Progenitor cell of endocrine pancreas (in vitro differentiated cells): Measurements from ENCODE around the gene ETHE1. TPM values are rescaled to one million over a fixed set of nuclear protein-coding genes. Genes with fewer than 3 reads are reported as not detected.

Source experiments
- DNase-seq: peaks from one replicate; pipeline ENCODE4 v3.0.0; 2021; ENCODE audit warnings: low spot score; ENCODE audit not compliant: unreplicated experiment
- H3K27ac Mint-ChIP-seq: 2 replicates; pipeline ENCODE4 v1.8.0; 2021; ENCODE audit warnings: mild to moderate bottlenecking, moderate library complexity, mixed read lengths
- H3K27me3 Mint-ChIP-seq: 2 replicates; pipeline ENCODE4 v1.8.0; 2021; ENCODE audit warnings: mixed read lengths
- H3K36me3 Mint-ChIP-seq: 2 replicates; pipeline ENCODE4 v1.8.0; 2022; ENCODE audit warnings: mixed read lengths; ENCODE audit not compliant: insufficient read depth
- H3K4me1 Mint-ChIP-seq: 2 replicates; pipeline ENCODE4 v1.8.0; 2021; ENCODE audit warnings: low read depth, mixed read lengths
- H3K4me3 Mint-ChIP-seq: 2 replicates; pipeline ENCODE4 v1.8.0; 2021; ENCODE audit warnings: low read depth, mild to moderate bottlenecking, moderate library complexity, mixed read lengths
- H3K9me3 Mint-ChIP-seq: 2 replicates; pipeline ENCODE4 v1.8.0; 2021; ENCODE audit warnings: low read depth, mixed read lengths
- CTCF ChIP-seq: fragments of 200-600 bp; sonication (generic); IDR thresholded peaks from one replicate; pipeline ENCODE4 v1.5.0; 2021; ENCODE audit warnings: antibody characterized with exemption, mild to moderate bottlenecking; ENCODE audit not compliant: unreplicated experiment
- total RNA-seq: library from RNA; stranded (reverse); gene quantifications from 2 replicates; pipeline ENCODE4 v1.2.1, GENCODE V29; 2021

Gene ETHE1
- total RNA-seq, 1 donor from 2014 or later = 28.0 TPM

- H3K4me1 Mint-ChIP-seq = no peaks in the 10 kb centered on the region
- H3K27me3 Mint-ChIP-seq = no peaks in the 10 kb centered on the region
- DNase-seq = no peak
- H3K4me3 Mint-ChIP-seq = no peak overlapping the region
- H3K27ac Mint-ChIP-seq = no peak overlapping the region
- H3K36me3 Mint-ChIP-seq = peaks cover 19% of the 10 kb centered on the region
- TF ChIP-seq CTCF = no peak
- no peaks in the 10 kb centered on the region for H3K9me3 Mint-ChIP-seq
Measured at GRCh38 chr19:43562698-43563241, 35.8 kb upstream of the ETHE1 start.

DNA sequence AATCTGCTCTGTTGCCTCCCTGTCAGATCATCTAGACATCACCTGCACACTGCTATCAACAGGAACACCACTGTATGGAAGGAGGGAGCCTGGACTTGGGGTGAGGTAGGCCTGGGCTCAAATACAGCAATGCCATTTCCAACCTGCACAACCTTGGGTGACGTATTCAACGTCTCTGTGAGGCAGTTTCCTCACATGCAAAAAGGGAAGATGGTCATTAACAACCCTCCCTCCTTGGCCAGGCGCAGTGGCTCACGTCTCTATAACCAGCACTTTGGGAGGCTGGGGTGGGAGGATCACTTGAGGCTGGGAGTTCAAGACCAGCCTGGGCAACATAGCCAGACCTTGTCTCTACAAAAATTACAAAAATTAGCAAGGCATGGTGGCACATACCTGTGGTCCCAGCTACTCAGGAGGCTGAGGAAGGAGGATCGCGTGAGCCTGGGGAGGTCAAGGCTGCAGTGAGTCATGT is 35.3 kb upstream of the ETHE1 start:
- TF ChIP-seq CTCF = no peak
- H3K36me3 Mint-ChIP-seq = peaks cover 19% of the 10 kb centered on the region
- no peaks in the 10 kb centered on the region for H3K27me3 Mint-ChIP-seq
- no peak overlapping the region for H3K27ac Mint-ChIP-seq
- H3K9me3 Mint-ChIP-seq = no peaks in the 10 kb centered on the region
- H3K4me3 Mint-ChIP-seq = no peak overlapping the region
- no peak for DNase-seq
- no peaks in the 10 kb centered on the region for H3K4me1 Mint-ChIP-seq

- Mint-ChIP-seq H3K27ac (peak overlapping the region; percentile 58), H3K4me1 (no peaks in the 10 kb centered on the region), H3K27me3 (no peaks in the 10 kb centered on the region), H3K36me3 (peaks cover 18% of the 10 kb centered on the region), H3K4me3 (no peak overlapping the region), H3K9me3 (no peaks in the 10 kb centered on the region)
- DNase-seq = no peak
- TF ChIP-seq CTCF = no peak
Measured at GRCh38 chr19:43561139-43561970, 34.4 kb upstream of the ETHE1 start.

- H3K27ac Mint-ChIP-seq = peak overlapping the region; percentile 58
- H3K36me3 Mint-ChIP-seq = peaks cover 18% of the 10 kb centered on the region
- DNase-seq = no peak
Measured at GRCh38 chr19:43560687-43561086, 33.7 kb upstream of the ETHE1 start.

More at GRCh38 chr19:43560687-43561086, 33.7 kb upstream of the ETHE1 start:
- H3K27me3 Mint-ChIP-seq = no peaks in the 10 kb centered on the region
- H3K9me3 Mint-ChIP-seq = no peaks in the 10 kb centered on the region
- no peak for TF ChIP-seq CTCF
- H3K4me3 Mint-ChIP-seq = no peak overlapping the region
- H3K4me1 Mint-ChIP-seq = no peaks in the 10 kb centered on the region
